Skin epidermis (tissue), 12 donors: ENCODE data around the gene RPL5.
A peak's percentile ranks its signal among the peaks of the same experiment; 100 is the strongest.

Experiments used
- H3K27ac ChIP-seq, 21 experiments: fragments of 200-600 bp; sonication (generic) in 11 of 21; one replicate each; pipeline ENCODE4 v1.5.0; 2020; ENCODE audit warnings: mild to moderate bottlenecking in 3 of 21, inconsistent platforms in 2 of 21, moderate library complexity in 2 of 21
- H3K4me3 ChIP-seq, 7 experiments: fragments of 200-600 bp; sonication (generic) in 2 of 7; one replicate each; pipeline ENCODE4 v1.5.0; 2020; ENCODE audit warnings: inconsistent platforms in 2 of 7, mild to moderate bottlenecking in 2 of 7, moderate library complexity in 1 of 7

Gene RPL5

DNA sequence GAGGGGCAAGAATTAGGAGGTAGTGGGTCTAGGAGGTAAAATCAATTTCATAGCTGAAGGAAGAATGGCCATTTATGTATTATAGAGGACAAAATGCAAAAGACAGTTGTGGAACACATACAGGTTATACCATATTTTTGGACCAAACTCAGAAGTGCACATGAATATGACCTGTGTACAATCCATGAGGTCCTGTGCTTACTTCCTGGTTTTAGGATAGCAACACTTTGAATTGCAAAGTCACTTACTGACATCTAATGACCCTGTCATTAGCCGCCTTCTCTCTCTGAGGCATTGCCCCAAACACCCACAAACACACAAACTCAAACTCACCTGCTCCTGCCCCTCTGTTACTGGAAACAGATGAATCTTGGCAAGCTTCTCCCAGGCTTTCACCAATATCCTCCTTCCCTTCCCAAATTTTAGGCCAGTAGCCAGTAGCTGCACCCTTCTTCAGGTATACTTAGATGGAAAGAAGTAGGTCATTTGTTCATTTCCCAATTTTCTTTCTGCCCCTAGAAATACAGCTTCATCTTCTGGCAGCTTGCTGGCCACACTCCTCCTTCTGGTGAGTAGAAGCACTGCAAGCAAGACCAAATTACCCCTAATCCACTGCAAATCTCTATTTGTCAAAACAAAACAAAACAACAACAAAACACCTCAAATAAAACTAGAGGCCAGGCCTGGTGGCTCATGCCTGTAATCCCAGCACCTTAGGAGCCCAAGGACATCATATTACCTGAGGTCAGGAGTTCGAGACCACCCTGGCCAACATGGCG lies 13.7 kb upstream of the RPL5 start:
- Histone ChIP-seq H3K4me3 (no peak overlapping the region), H3K27ac (no peak overlapping the region)

- no peak overlapping the region for H3K27ac ChIP-seq
- H3K4me3 ChIP-seq = no peak overlapping the region
These were observed 11.8 kb upstream of the RPL5 start for GRCh38 chr1:92820024-92820423.

- Histone ChIP-seq H3K4me3 (no peak overlapping the region), H3K27ac (no peak overlapping the region)
These were observed 11.3 kb upstream of the RPL5 start for GRCh38 chr1:92820551-92820950.

GRCh38 chr1:92822879-92823278 lies 9.0 kb upstream of the RPL5 start:
- H3K27ac ChIP-seq = no peak overlapping the region
- no peak overlapping the region for H3K4me3 ChIP-seq

- H3K27ac ChIP-seq = no peak overlapping the region
These were observed 5.0 kb upstream of the RPL5 start for GRCh38 chr1:92826792-92827191.

GRCh38 chr1:92831368-92831761 lies 475 bp upstream of the RPL5 start:
- Histone ChIP-seq H3K4me3 (peak overlapping the region in 1 of 7 experiments; percentile 87), H3K27ac (peak overlapping the region in 5 of 21 experiments; percentile 88 to 95 (median 93))

More at GRCh38 chr1:92826792-92827191, 5.0 kb upstream of the RPL5 start:
- H3K4me3 ChIP-seq = no peak overlapping the region

GRCh38 chr1:92832537-92833114 lies 786 bp downstream of the RPL5 start:
- peak overlapping the region; percentile 78 to 99 (median 96) for H3K4me3 ChIP-seq
- peak overlapping the region; percentile 88 to 97 (median 93) for H3K27ac ChIP-seq

DNA sequence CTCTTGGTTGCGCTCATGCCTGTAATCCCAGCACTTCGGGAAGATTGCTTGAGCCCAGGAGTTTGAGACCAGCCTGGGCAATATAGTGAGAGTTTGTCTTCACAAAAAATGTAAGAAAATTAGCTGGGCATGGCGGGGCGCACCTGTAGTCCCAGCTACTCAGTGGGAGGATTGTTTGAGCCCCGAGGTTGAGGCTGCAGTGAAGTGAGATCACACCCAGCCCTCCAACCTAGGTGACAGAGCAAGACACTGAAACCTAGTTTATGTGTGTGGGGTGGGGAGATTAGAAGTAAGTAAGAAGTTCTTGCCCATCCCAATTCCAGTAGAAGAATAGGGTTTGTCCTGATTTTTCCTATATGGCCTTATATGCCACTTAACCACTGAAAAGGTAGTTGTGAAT lies 2.0 kb downstream of the RPL5 start:
- peak overlapping the region in 5 of 7 experiments; percentile 78 to 99 (median 96) for H3K4me3 ChIP-seq
- peak overlapping the region in 6 of 21 experiments; percentile 26 to 96 (median 94) for H3K27ac ChIP-seq

- no peak overlapping the region for H3K4me3 ChIP-seq
- H3K27ac ChIP-seq = no peak overlapping the region
These were observed 2.8 kb downstream of the RPL5 start for GRCh38 chr1:92834617-92835016.

DNA sequence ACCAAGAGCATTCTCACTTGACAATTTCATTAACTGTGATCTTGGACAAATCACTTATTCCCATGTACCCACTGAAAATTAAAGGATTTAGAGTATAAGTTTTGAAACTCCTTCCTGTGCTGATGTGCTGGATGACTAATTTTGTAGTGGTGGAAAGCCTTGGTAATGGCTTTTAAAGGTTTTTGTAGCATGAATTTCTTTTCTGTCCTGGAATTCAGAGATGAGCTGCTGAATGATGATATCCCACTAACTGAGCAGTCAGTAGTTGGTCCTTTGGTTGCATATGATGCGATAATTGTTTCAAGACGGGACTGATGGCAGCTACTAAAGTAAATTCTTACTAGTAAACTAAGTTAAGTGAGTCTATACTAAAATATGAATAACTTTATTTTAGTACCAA lies 5.2 kb downstream of the RPL5 start:
- no peak overlapping the region for H3K4me3 ChIP-seq

GRCh38 chr1:92838519-92838918 lies 6.7 kb downstream of the RPL5 start:
- peak overlapping the region in 1 of 21 experiments; percentile 10 for H3K27ac ChIP-seq
- H3K4me3 ChIP-seq = no peak overlapping the region

More for the DNA sequence above, 5.2 kb downstream of the RPL5 start:
- no peak overlapping the region for H3K27ac ChIP-seq

DNA sequence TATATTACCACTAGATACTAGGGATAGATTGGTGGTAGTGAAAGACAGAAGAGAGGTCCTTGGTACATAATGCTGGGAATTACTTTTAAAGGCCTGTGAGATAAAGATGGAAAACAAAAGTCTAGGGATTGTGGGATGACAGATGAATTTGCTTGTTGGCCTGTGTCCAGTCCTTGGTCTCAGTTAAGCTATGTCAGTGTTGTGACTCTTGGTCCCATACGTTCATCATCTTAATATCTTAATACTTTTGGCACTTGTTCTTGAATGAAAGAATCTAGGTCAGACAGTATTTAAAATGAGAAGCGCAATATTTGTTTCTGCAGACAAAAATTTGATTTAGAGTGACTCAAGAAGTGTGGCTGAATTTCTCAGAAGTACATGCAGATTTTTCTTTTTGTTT lies 7.6 kb downstream of the RPL5 start:
- no peak overlapping the region for H3K27ac ChIP-seq

GRCh38 chr1:92840600-92840999 lies 8.8 kb downstream of the RPL5 start:
- H3K27ac ChIP-seq = no peak overlapping the region
- no peak overlapping the region for H3K4me3 ChIP-seq

More for the DNA sequence above, 7.6 kb downstream of the RPL5 start:
- H3K4me3 ChIP-seq = no peak overlapping the region

DNA sequence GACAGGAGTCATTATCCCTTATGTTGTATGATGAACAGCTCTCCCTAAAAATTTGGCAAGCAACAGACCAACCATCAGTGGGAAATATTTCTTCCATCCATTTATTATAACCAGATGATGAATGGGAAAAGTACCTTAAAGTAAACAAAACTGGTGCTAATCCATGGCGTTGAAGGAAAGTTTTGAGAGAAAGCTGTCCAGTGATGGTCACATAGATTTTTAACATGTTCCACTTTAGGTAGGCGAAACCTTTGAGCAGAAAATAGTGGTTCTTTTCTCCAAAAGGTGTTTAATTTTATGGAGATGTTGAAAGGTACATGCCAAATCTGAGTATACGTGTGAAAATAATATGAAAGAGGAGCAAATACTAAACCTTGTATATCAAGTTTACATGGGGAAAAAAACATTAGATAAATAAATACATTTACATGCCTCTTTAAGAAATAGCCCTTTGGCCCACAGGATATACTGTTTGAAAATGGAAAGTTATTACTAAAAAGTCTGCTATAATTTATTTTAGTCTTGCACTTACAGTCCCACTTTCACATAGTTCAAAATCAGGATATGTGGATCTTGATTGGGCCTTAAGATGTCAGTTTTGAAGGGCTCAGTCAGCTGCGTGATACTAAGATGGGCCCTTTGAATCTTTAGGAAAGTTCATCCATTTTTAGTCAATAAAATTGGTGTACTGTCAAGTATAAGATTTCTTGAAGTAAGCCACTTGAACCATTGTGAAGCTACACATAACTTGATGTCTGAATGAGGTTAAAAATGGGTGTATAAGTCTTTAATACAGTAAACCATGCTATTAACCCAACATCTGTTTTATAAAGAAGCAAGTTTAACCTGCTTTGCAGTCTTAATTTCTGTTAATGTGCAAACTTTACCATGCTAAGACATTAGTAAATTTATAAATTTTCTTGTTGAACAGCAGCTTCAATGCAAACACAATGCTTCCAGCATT lies 10.5 kb downstream of the RPL5 start:
- no peak overlapping the region for H3K27ac ChIP-seq
- H3K4me3 ChIP-seq = no peak overlapping the region

GRCh38 chr1:92843046-92843423 lies 11.2 kb downstream of the RPL5 start:
- Histone ChIP-seq H3K27ac (no peak overlapping the region), H3K4me3 (no peak overlapping the region)

GRCh38 chr1:92843429-92844352 lies 11.9 kb downstream of the RPL5 start:
- Histone ChIP-seq H3K4me3 (no peak overlapping the region), H3K27ac (no peak overlapping the region)

- no peak overlapping the region for H3K27ac ChIP-seq
These were observed 12.6 kb downstream of the RPL5 start for GRCh38 chr1:92844439-92844838.

GRCh38 chr1:92845908-92846307 lies 14.1 kb downstream of the RPL5 start:
- H3K4me3 ChIP-seq = no peak overlapping the region
- H3K27ac ChIP-seq = no peak overlapping the region

More at GRCh38 chr1:92844439-92844838, 12.6 kb downstream of the RPL5 start:
- H3K4me3 ChIP-seq = no peak overlapping the region

DNA sequence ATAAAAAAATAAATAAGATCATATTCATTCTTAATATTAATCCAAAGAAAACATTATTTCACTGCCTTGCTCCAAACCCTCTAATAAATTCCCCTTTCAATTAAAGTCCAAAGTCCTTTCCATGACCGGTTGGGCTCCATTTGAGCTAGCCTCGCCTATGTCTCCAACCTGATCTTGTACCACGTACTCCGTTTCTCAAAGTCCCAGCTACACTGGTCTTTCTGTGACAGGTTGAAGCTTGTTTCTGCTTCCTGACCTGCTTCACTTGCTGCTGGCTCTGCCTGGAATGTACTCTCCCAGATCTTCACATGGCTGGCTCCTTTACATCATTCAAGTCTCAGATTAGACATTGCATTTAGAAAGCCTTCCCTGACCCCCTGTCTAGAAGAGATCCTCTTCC lies 16.4 kb downstream of the RPL5 start:
- Histone ChIP-seq H3K4me3 (no peak overlapping the region), H3K27ac (peak overlapping the region in 1 of 21 experiments; percentile 5)
